Kasumi-1 (cell line): ENCODE data around the gene OR8H3.
"Not testable (repeated sequence)": the region's sequence is repeated elsewhere in the genome, so short reads cannot be mapped to it uniquely, and the experiment has no call there.

Source experiments
- DNase-seq, 2 experiments: peaks; one replicate each; lab custom pipeline; 2025; lab: John Stamatoyannopoulos, UW

Gene OR8H3, protein sequence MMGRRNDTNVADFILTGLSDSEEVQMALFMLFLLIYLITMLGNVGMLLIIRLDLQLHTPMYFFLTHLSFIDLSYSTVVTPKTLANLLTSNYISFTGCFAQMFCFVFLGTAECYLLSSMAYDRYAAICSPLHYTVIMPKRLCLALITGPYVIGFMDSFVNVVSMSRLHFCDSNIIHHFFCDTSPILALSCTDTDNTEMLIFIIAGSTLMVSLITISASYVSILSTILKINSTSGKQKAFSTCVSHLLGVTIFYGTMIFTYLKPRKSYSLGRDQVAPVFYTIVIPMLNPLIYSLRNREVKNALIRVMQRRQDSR

DNA sequence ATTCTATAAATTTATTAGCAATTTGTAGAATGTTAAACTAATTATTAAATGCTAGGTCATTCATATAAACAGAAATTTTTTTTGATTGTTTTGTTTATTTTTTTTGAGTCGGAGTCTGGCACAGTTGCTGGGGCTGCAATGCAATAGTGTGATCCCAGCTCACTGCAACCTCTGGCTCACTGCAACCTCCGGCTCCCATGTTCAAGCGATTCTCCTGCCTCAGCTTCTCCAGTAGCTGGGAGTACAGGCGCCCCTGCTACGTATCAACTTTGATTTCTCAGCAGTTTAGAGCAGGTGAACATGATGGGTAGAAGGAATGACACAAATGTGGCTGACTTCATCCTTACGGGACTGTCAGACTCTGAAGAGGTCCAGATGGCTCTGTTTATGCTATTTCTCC, at the start of gene OR8H3:
OR8H3 (plus strand) TSS at position 301 of the 400 bp plus-strand sequence; CDS start at position 301, 0 bp downstream.
- no peak for DNase-seq

DNA sequence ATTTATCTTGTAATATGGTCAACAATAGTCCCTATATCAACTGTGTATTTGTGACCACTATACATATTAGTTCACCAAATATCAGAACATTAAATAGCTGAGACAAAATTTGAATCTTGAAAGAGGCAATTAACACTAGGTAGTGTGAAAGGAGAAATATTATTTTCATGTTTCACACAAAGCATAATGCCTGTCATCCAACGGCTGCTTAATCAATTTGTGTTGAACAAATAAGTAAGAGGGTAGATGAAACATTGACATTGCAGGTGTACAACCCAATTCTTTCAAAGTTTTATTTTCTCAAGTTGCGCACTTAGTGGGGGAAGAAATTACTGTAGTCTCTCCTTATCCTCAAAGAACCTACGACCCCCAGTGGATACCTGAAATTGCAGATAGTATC, 32.5 kb upstream of the OR8H3 start:
- no peak for DNase-seq

DNA sequence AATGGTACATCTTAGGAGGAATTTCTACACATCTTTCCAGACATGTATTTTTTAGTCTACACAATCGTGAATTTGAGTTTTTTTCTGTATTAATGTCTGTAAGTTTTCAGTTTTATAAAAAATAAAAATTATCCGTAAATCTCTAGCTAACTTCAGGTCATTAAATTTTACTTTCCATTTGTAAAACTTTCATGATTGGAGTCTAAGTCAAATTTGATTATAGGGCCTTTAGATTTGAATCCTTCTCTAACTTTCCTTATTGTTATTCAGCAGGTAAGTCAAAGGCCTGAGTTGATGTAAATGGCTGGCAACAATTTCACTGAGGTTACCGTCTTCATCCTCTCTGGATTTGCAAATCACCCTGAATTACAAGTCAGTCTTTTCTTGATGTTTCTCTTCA, 29.2 kb upstream of the OR8H3 start, which contains the start of gene OR8I2:
OR8I2 (plus strand) TSS at position 301 of the 400 bp plus-strand sequence; CDS start at position 301, 0 bp downstream.
- no peak for DNase-seq

DNA sequence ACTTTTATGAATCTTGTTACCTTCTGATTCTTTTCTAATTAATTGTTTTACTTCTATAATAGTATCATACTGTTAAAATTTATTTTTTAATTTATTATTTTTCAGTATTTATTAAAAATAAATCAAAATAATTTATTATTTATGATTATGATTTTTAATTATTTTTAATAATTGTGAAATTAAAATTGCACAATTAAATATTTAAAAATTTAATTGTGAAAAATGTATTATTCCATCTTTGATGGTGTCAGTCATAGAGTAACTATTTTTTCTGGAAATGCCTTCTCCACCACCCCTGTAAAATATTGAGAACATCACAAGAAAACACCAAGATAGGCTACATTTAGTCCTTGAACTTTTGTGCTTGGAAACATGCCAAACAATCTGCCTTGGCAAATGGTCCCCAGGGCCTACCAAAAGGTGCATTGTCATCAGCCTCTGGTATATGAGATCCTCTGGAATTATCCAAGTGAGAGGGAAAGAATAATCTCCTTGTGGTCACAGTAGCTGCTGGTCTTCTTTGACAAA, 18.9 kb upstream of the OR8H3 start, which contains the start of gene OR8H2:
OR8H2 (plus strand) TSS at position 478 of the 528 bp plus-strand sequence. CDS start 1,356 bp downstream, outside the sequence.
- no peak for DNase-seq

DNA sequence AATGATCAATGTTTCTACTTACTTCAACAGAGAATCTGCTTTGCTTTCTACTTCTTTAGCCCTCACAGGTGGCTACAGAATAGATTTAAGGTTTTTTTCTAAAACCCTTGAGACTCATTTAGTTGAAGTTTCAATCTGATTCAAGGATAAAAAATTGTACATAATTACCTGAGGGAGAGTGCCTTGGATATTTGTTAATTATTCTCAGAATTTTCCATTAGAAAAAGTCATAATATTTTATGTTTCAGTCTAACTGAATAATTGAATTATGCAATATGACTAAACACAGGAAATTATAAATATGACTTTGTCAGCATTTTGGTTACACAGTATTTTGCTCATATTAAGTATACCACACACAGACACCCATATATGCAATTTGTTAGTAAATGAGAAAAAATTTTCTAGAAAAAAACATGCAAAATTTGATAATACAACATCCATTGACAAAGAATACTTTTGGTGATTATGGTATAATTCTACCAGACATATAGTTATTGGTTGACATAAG, 18.0 kb downstream of the OR8H3 start, which contains the start of gene OR8J3:
OR8J3 (minus strand) TSS at position 51 of the 511 bp plus-strand sequence. CDS start 2,483 bp downstream, outside the sequence.
- DNase-seq: no peak

DNA sequence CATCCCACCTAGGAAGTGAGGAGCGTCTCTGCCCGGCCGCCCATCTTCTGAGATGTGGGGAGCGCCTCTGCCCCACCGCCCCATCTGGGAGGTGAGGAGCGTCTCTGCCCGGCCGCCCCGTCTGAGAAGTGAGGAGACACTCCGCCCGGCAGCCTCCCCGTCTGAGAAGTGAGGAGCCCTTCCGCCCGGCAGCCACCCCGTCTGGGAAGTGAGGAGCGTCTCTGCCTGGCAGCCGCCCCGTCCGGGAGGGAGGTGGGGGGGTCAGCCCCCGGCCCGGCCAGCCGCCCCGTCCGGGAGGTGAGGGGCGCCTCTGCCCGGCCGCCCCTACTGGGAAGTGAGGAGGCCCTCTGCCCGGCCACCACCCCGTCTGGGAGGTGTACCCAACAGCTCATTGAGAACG, 21.5 kb downstream of the OR8H3 start:
- not testable (repeated sequence) for DNase-seq

DNA sequence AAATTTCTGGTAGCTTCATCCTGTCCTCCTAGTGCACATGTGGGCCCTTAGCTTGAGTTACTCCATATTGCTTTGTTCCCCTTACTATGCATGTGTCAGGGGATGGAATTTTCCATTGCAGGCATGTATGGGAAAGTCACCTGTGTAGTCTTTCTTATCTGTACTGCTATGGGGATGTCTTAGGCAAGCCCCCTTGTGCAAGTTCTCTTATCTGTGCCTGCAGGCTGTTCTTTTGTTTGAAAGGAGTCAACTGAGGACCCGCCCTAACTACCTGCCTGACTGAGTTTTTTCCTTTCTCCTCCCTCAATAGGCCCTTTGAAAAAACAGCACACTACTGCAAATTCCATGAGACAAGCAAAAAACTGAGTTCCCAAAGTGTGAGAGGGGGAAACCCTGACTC, 29.2 kb downstream of the OR8H3 start:
- DNase-seq: no peak

DNA sequence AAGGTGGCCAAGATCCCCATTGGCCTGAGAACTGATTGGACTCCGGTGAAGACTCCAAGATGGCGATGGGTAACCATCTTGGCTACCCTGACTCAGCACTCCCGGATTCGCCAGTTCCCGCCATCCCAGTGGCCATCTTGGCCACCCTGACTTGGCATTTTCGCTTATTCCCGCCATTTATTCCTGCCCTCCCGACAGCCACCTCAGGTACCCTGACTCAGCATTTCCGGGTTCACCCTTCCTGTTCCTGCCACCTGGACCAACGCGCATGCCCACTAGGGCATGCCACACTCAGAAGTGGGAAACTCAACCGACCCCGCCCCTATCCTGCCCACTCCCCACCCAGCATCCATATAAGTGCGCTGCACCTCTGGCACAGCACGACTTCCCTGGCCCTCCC, 30.2 kb downstream of the OR8H3 start:
- DNase-seq: no peak

DNA sequence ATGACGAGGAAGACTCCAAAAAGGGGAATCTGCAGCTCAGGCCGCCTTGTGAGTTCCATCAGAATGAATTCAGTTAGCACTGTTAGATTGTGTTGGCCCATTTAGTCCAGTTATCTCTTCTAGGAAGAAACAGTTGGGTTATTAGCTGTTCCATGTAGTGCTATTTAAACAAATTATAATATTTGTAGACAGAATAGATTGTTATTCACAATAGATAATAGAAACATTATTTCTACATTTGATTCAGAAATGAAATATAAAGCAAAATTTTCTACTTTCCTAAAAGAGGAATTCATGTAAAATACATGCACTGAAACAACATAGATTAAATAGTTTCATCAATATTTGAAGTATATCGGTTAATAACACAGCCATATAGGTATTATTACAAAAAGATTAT, 38.0 kb downstream of the OR8H3 start, which contains the start of gene OR8K5:
OR8K5 (minus strand) TSS at position 101 of the 400 bp plus-strand sequence; CDS start at position 101, 0 bp downstream.
- no peak for DNase-seq

DNA sequence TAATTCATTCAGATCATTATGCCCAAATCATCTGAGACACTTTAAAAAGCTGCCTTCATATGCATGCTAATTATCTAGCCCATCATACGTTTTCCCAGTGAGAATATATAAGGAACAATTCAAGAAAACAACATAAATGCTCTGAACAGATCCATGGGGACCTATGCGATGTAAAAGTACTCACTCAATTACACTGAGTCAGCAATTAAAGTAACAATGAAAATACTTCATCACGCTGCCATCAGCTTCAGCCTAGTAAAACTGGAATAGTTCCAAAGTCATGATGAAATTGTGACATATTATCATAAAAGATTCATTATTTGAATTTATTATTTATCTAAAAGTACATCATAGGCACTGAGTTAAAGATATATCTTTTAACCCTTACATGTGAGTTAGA, 41.6 kb downstream of the OR8H3 start:
- DNase-seq: no peak

DNA sequence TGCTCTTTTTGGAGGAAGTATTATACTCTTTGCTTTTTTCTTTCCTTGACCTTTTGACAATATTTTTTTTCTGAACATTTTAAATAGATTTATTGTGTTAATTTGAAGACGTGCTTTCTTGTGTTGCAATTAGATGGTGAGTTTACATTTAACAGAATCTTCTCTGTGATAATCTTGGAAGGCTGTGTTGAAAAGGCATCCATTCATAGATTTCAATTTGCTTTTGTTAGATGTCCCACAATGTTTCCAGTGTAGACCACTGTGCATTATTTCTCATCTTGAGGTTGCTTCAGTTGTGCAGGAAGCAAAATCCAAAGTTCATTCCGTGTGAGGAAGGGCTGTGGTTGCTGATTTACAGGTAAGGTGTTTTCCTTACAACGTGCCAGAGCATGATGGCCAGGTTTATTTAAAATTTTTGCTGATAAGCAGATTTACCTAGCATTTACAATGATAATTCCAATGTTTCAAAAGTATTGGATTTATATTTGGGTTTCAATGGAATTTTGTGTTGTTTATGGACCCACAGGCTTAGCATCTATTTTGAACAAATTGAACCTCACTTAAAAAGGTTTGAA, 50.2 kb downstream of the OR8H3 start:
- DNase-seq: no peak
